Activated CD4-positive, alpha-beta memory T cell treated with anti-CD3 and anti-CD28 coated beads, Interleukin-2, amount 10 ng/mL, durations not matched to agents 7 days and 5 days (primary cell): ENCODE measurements around the gene OGA. TPM values are rescaled to one million over a fixed set of nuclear protein-coding genes. Genes with fewer than 3 reads are reported as not detected.

Experiments used
- CTCF ChIA-PET: fragments of 350-600 bp; sonication (Branson Sonifier 250); formaldehyde crosslinking; loops from one replicate; lab custom pipeline; 2021; ENCODE audit warnings: antibody characterized with exemption, inconsistent platforms; lab: Charles Lee
- POLR2A ChIA-PET: fragments of 350-600 bp; sonication (Branson Sonifier 250); formaldehyde crosslinking; loops from one replicate; lab custom pipeline; 2021; ENCODE audit warnings: antibody characterized with exemption; lab: Charles Lee
- DNase-seq: peaks from one replicate; pipeline ENCODE4 v3.0.0-alpha.2; 2020
- H3K27ac Mint-ChIP-seq: one replicate; pipeline ENCODE4 v1.8.0; 2021; ENCODE audit warnings: mild to moderate bottlenecking, mixed read lengths
- H3K27me3 Mint-ChIP-seq: one replicate; pipeline ENCODE4 v1.8.0; 2021; ENCODE audit warnings: mixed read lengths
- H3K36me3 Mint-ChIP-seq: one replicate; pipeline ENCODE4 v1.8.0; 2021; ENCODE audit warnings: low read depth, mixed read lengths
- H3K4me1 Mint-ChIP-seq: one replicate; pipeline ENCODE4 v1.8.0; 2021; ENCODE audit warnings: mixed read lengths
- H3K4me3 Mint-ChIP-seq: one replicate; pipeline ENCODE4 v1.8.0; 2021; ENCODE audit warnings: mild to moderate bottlenecking, mixed read lengths
- H3K9me3 Mint-ChIP-seq: one replicate; pipeline ENCODE4 v1.8.0; 2021; ENCODE audit warnings: mixed read lengths
- total RNA-seq, 2 experiments: library from RNA; stranded (reverse); gene quantifications; one replicate each; pipeline ENCODE4 v1.2.3, GENCODE V29; 2021

The OGA gene
- total RNA-seq, 2 experiments from 2014 or later = 142 to 145 TPM

DNA sequence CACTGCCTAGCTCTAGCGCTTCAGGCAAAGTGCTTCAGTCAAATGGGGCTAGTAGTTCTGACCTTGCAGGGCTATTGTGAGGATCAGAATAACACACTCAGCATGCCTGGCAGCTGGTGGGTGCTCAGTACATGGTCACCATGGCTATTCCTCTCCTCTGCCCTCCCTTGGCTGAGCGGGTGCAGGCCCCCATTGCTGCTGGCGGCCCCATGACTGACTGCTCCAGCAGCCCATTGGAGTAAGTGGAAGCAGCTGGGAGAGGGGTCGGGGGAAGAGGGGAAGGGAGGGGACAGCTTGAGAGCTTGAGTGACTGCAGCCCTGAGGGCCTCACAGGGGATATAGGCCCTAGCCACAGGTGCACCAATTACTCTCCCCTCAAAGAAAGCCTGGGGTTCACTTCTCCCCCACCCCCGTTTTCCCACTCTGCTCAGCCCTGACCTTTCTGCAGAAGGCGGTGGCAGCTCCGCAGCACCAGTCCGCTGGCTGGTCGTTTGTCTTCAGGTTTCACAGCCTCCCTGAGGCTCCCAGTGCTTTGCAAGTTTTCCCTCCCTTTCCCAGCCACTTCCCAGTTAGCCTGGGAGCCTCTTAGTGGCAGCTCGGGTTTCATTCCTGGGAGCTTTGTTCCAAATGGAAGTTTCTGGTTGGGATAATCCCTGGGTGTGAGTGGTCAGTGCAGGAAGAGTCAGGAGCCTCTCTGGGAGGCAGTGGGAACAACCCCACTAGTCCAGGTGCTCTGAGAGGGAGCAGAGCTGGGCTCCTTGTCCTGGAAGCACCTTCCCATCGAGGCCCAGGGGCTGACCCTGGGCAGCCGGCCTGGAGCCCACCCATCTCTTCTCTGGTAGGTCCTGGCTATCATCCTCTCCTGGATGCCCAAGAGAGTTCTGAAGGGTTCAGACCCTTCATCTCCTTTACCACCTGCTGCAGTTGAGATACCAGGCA, 58.7 kb downstream of the OGA start:
- H3K36me3 Mint-ChIP-seq = no peaks in the 10 kb centered on the region

DNA sequence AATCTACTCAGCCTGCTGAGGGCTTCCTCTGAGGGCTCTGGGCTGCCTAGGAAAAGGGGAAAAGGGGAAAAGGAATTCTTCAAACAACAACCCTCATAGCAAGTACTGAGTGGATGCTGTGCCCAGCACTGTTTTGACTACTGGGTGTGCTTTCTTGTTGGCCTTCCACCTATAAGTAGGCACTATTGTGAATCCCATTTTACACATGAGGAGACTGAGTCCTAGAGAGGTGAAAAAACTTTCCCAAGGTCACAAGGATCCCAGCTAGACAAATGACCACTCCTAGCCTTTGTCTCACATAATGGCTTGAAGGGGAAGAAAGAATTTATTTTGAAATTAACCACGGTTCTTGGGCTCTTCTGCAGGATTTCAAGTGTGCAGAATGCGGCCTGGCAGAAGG, 59.4 kb downstream of the OGA start:
- H3K4me3 Mint-ChIP-seq = no peak overlapping the region
- POLR2A ChIA-PET = no interaction called here
- DNase-seq = no peak
- CTCF ChIA-PET = no interaction called here
- H3K27ac Mint-ChIP-seq = no peak overlapping the region
- H3K9me3 Mint-ChIP-seq = no peaks in the 10 kb centered on the region
- H3K36me3 Mint-ChIP-seq = no peaks in the 10 kb centered on the region
- H3K27me3 Mint-ChIP-seq = peaks cover 21% of the 10 kb centered on the region
- no peaks in the 10 kb centered on the region for H3K4me1 Mint-ChIP-seq

More for the DNA sequence above, 58.7 kb downstream of the OGA start:
- H3K9me3 Mint-ChIP-seq = no peaks in the 10 kb centered on the region
- no peak for DNase-seq
- no peaks in the 10 kb centered on the region for H3K4me1 Mint-ChIP-seq
- H3K27me3 Mint-ChIP-seq = peaks cover 16% of the 10 kb centered on the region
- ChIA-PET POLR2A (no interaction called here), CTCF (no interaction called here)
- no peak overlapping the region for H3K4me3 Mint-ChIP-seq
- H3K27ac Mint-ChIP-seq = no peak overlapping the region

DNA sequence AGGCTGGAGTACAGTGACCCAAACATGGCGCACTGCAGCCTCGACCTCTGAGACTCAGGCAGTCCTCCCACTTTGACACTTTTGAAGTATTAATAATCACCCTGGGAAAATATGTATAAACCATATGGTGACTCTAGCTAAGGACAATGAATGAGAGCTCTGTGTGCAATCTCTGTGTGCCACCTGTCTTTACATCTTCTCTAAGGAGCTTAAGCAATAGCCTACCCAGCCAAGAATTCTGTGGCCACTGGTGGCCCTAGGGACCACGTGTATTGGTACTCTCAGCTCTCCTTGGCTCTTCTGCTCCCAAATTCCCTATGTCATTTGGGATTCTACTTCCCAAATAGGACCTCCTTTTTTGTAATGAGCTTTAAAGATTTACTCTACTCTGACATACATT, 66.0 kb downstream of the OGA start:
- DNase-seq = no peak
- H3K4me1 Mint-ChIP-seq = no peaks in the 10 kb centered on the region
- no peaks in the 10 kb centered on the region for H3K36me3 Mint-ChIP-seq
- ChIA-PET POLR2A (interaction anchor here (1.4 kb wide), 1 partner anchor 17 kb away, joined by 3 read pairs; no protein-coding TSS in a partner anchor), CTCF (interaction anchor here (0.7 kb wide), 1 partner anchor 18 kb away, joined by 6 read pairs; no protein-coding TSS in a partner anchor)
- no peak overlapping the region for H3K4me3 Mint-ChIP-seq
- peaks cover 23% of the 10 kb centered on the region for H3K27me3 Mint-ChIP-seq
- no peaks in the 10 kb centered on the region for H3K9me3 Mint-ChIP-seq
- H3K27ac Mint-ChIP-seq = no peak overlapping the region

- ChIA-PET CTCF (no interaction called here), POLR2A (no interaction called here)
- Mint-ChIP-seq H3K4me3 (no peak overlapping the region), H3K36me3 (no peaks in the 10 kb centered on the region), H3K9me3 (no peaks in the 10 kb centered on the region), H3K4me1 (no peaks in the 10 kb centered on the region), H3K27ac (no peak overlapping the region), H3K27me3 (peaks cover 24% of the 10 kb centered on the region)
- DNase-seq = no peak
These were observed 68.9 kb downstream of the OGA start for GRCh38 chr10:101749047-101750016.

- CTCF ChIA-PET = no interaction called here
- no peaks in the 10 kb centered on the region for H3K4me1 Mint-ChIP-seq
- H3K27ac Mint-ChIP-seq = no peak overlapping the region
- no peaks in the 10 kb centered on the region for H3K36me3 Mint-ChIP-seq
- H3K4me3 Mint-ChIP-seq = no peak overlapping the region
- H3K9me3 Mint-ChIP-seq = no peaks in the 10 kb centered on the region
- peaks cover 20% of the 10 kb centered on the region for H3K27me3 Mint-ChIP-seq
- POLR2A ChIA-PET = no interaction called here
- DNase-seq = no peak
These were observed 69.7 kb downstream of the OGA start for GRCh38 chr10:101748496-101748895.

DNA sequence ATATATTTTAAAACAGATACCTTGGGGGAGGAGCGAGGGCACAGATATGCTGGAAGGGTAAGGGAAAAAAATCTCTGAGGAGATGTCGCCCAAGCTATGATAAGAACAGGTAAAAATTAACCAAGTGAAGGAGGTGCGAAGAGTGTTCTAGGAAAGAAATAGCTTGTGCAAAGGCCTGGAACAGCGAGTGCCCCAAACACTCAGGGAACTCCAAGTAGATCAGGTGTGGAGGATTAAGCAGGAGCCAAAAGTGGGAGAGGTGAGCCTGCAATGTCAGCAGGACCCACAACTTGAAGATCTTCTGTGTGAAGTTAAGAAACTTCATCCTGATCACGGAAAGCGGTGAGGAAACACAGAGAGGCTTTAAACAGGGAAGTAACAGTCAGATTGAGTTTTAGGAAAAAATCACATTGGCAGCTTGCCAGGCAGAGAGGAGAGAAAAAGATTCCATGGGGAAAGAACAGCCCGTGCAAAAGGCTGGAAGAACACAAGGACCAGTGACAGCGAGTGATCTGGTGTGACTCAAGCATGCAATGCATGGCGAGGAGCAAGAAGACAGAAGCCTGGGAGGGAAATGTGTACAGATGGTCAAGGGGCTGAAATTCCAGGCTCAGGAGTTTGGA, 73.1 kb downstream of the OGA start:
- ChIA-PET CTCF (no interaction called here), POLR2A (no interaction called here)
- no peaks in the 10 kb centered on the region for H3K9me3 Mint-ChIP-seq
- no peaks in the 10 kb centered on the region for H3K36me3 Mint-ChIP-seq
- DNase-seq = no peak
- H3K4me3 Mint-ChIP-seq = no peak overlapping the region
- H3K4me1 Mint-ChIP-seq = no peaks in the 10 kb centered on the region
- peaks cover 25% of the 10 kb centered on the region for H3K27me3 Mint-ChIP-seq
- H3K27ac Mint-ChIP-seq = no peak overlapping the region

- CTCF ChIA-PET = no interaction called here
- Mint-ChIP-seq H3K36me3 (no peaks in the 10 kb centered on the region), H3K27ac (no peak overlapping the region), H3K4me3 (no peak overlapping the region), H3K9me3 (no peaks in the 10 kb centered on the region), H3K27me3 (peaks cover 27% of the 10 kb centered on the region), H3K4me1 (no peaks in the 10 kb centered on the region)
- DNase-seq = no peak
- POLR2A ChIA-PET = no interaction called here
These were observed 74.0 kb downstream of the OGA start for GRCh38 chr10:101744267-101744666.

- no peak overlapping the region for H3K27ac Mint-ChIP-seq
- no peak for DNase-seq
- no peaks in the 10 kb centered on the region for H3K9me3 Mint-ChIP-seq
- ChIA-PET POLR2A (no interaction called here), CTCF (interaction anchor here (1.2 kb wide), 1 partner anchor 139 kb away, joined by 3 read pairs; no protein-coding TSS in a partner anchor)
- no peaks in the 10 kb centered on the region for H3K4me1 Mint-ChIP-seq
- no peaks in the 10 kb centered on the region for H3K36me3 Mint-ChIP-seq
- H3K27me3 Mint-ChIP-seq = peaks cover 27% of the 10 kb centered on the region
- H3K4me3 Mint-ChIP-seq = no peak overlapping the region
These were observed 76.3 kb downstream of the OGA start for GRCh38 chr10:101741938-101742337.

DNA sequence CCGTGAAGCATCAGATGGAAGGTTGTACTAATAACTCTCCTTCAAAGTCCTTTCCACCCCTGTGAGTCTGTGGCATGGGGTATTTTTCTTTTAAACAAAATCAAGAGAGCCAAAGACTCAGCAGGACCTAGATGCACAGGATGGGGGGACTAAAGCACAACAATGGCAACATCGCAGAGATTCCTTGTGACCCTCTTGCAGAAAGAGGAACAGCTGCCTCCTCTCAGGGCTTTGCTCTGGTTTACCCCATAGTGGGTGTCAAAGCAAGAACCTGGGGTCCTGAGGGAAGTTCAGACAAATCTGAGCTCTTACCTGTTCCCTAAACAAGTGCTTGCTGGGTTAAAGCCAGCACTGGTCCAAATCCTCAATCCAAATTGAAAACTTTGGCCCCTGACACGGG, 81.6 kb downstream of the OGA start:
- H3K36me3 Mint-ChIP-seq = no peaks in the 10 kb centered on the region
- no peaks in the 10 kb centered on the region for H3K4me1 Mint-ChIP-seq
- POLR2A ChIA-PET = no interaction called here
- DNase-seq = no peak
- CTCF ChIA-PET = interaction anchor here (0.7 kb wide), 1 partner anchor 234 kb away, joined by 3 read pairs; no protein-coding TSS in a partner anchor
- no peak overlapping the region for H3K27ac Mint-ChIP-seq
- H3K9me3 Mint-ChIP-seq = no peaks in the 10 kb centered on the region
- H3K4me3 Mint-ChIP-seq = no peak overlapping the region
- H3K27me3 Mint-ChIP-seq = peaks cover 26% of the 10 kb centered on the region

Other genes with a start within 250 kb of the OGA start
- gene POLL, start 230.2 kb downstream of the OGA start, total RNA-seq = 10 to 100 TPM; 31.9 to 35.9 TPM
- 1 to 10 TPM; 4.1 to 5.2 TPM for gene DPCD, start 230.1 kb downstream of the OGA start, total RNA-seq
- gene FBXW4, start 123.3 kb downstream of the OGA start, total RNA-seq = 10 to 100 TPM; 36.8 to 37.3 TPM
- gene FGF8, start 42.3 kb downstream of the OGA start, total RNA-seq = not detected
- gene NPM3, start 35.0 kb downstream of the OGA start, total RNA-seq = 10 to 100 TPM; 26.6 to 26.7 TPM
- 1 to 10 TPM; 2.5 to 2.6 TPM for gene KCNIP2, start 25.4 kb upstream of the OGA start, total RNA-seq
- gene ARMH3, start 237.7 kb upstream of the OGA start, total RNA-seq = 10 to 100 TPM; 22.8 to 23.9 TPM
- 10 to 100 TPM; 24.7 to 25.7 TPM for gene HPS6, start 246.9 kb upstream of the OGA start, total RNA-seq